ENCODE results near the gene SLC9A2. TPM values are rescaled to one million over a fixed set of nuclear protein-coding genes. Genes with fewer than 3 reads are reported as not detected.

The SLC9A2 gene
- total and polyA plus RNA-seq, 4 donors: 0.88 TPM; not detected in 3

GRCh38 chr2:102726128-102727087 is 107.1 kb downstream of the SLC9A2 start:
- no peaks in the 10 kb centered on the region for H3K4me1 ChIP-seq (ENCODE audit: control insufficient read depth in 1 of 2, insufficient read depth in 2 of 2, low read length in 2 of 2)
- no peak overlapping the region for H3K27ac ChIP-seq (ENCODE audit: low read depth in 1 of 2, low read length in 2 of 2)
- peaks cover 3 to 7% of the 10 kb centered on the region in 2 donors for H3K36me3 ChIP-seq (ENCODE audit: control insufficient read depth in 1 of 2, insufficient read depth in 2 of 2, low read length in 1 of 2)
- no peaks in the 10 kb centered on the region for H3K9me3 ChIP-seq (ENCODE audit: control insufficient read depth, low read length)
- H3K4me3 ChIP-seq (ENCODE audit: low read length in 2 of 2): no peak overlapping the region
- intact Hi-C loops (cut with DNase I): no loop called here
- no peaks in the 10 kb centered on the region for H3K27me3 ChIP-seq (ENCODE audit: control insufficient read depth in 1 of 2, insufficient read depth in 2 of 2, low read length in 1 of 2)
- DNase-seq (no peak), ATAC-seq (ENCODE audit: low FRiP score) (peak; percentile 57)
- WGBS, 2 donors: 71% methylated on average over 15 of the region's 15 CpGs

DNA sequence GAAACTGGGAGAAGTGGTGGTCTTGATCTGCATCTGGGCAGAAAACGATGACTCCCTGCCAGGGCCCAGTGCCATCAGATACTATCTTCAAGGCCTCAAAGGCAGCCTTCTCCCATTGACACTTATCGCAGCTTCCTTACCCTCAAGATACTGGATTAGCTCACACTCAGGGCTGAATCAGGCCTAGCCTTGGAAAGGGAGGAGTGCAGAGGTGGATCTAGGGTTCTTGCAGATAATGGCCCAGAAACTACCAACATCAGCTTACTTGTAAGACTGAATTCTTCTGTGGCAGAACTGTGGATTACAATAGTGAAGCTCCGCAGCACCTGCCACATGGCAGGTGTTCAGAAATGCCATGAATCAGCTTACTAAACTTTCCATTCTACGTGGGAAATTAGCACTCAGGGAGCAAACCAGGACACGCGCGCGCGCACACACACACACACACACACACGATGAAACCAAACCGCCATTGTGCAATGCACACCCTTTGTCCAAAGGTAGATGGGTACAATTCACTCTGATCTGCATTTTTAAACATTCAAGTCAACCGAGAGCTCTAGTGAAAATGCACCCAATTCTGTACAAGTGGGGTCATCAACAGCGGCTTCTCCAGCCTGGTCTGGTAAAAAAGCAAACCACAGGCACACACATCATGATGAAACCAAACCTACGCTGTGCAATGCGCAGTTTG is 116.2 kb downstream of the SLC9A2 start:
- Histone ChIP-seq H3K4me3 (ENCODE audit: low read length in 2 of 2) (peak overlapping the region; percentile 63 to 77), H3K27ac (ENCODE audit: low read depth in 1 of 2, low read length in 2 of 2) (no peak overlapping the region), H3K4me1 (ENCODE audit: control insufficient read depth in 1 of 2, insufficient read depth in 2 of 2, low read length in 2 of 2) (no peaks in the 10 kb centered on the region), H3K9me3 (ENCODE audit: control insufficient read depth, low read length) (no peaks in the 10 kb centered on the region), H3K36me3 (ENCODE audit: control insufficient read depth in 1 of 2, insufficient read depth in 2 of 2, low read length in 1 of 2) (peaks cover 0 to 5% of the 10 kb centered on the region in 2 donors), H3K27me3 (ENCODE audit: control insufficient read depth in 1 of 2, insufficient read depth in 2 of 2, low read length in 1 of 2) (no peaks in the 10 kb centered on the region)
- ATAC-seq (ENCODE audit: low FRiP score) (no peak), DNase-seq (no peak)
- intact Hi-C loops (cut with DNase I): no loop called here
- WGBS, 2 donors: 81 to 82% methylated on average over 15 of the region's 15 CpGs

GRCh38 chr2:102736110-102736409 is 116.7 kb downstream of the SLC9A2 start:
- Histone ChIP-seq H3K27me3 (ENCODE audit: control insufficient read depth in 1 of 2, insufficient read depth in 2 of 2, low read length in 1 of 2) (no peaks in the 10 kb centered on the region), H3K27ac (ENCODE audit: low read depth in 1 of 2, low read length in 2 of 2) (peak overlapping the region in 1 of 2 donors; percentile 12), H3K4me3 (ENCODE audit: low read length in 2 of 2) (peak overlapping the region; percentile 63 to 77), H3K36me3 (ENCODE audit: control insufficient read depth in 1 of 2, insufficient read depth in 2 of 2, low read length in 1 of 2) (peaks cover 0 to 5% of the 10 kb centered on the region in 2 donors), H3K9me3 (ENCODE audit: control insufficient read depth, low read length) (no peaks in the 10 kb centered on the region), H3K4me1 (ENCODE audit: control insufficient read depth in 1 of 2, insufficient read depth in 2 of 2, low read length in 2 of 2) (no peaks in the 10 kb centered on the region)
- peak in 1 of 2 donors; percentile 61 for DNase-seq
- intact Hi-C loops (cut with DNase I): no loop called here
- 24 to 28% methylated on average over 6 of the region's 6 CpGs for WGBS, 2 donors
- ATAC-seq (ENCODE audit: low FRiP score): peak; percentile 56

DNA sequence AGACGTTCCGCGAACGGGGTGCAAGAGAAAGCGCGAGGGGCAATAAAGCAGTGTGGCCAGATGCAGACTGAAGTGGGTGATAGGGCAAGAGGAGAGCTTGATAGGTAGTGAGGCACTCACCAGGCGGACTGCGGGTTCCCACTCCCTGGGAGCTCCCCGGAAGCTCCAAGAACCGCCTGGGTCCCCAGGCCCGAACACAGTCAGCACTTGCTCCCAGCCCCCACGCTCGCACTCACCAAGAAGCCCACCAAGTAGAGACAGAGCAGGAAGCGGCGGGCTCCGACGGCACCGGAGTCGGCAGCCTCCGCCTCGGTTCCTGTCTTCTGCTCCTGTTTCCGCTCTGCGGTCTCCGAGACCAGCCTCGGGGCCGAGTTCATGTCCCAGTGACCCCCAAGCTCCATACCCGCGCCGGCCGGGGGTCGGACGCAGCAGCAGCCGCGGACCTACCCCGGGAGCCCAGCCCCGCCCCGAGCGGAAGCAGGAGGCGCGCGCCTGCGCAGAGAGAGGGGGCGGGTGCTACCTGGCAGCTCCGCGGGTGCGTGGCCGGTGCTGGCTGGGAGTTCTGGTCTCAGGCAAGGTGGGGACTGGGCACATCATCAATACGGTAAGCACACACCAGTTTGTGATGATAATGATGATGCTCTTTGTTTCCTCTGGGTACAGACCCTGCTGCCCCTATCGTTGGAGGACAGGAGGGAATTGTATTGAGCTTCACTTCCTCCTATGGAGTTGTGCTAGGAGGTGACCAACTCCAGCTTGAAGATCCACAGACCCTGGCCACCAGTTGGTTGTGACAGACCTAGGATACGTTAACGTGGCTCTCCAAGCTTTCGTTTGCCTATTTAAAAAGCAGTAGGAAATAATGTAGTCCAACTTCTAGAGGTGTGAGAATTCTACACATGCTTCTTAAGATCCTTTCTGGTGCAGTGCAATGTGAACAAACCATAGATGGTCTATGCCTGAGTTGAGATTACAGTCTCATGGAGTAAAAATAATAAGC is 117.4 kb downstream of the SLC9A2 start:
- intact Hi-C loops (cut with DNase I): no loop called here
- peaks cover 0 to 3% of the 10 kb centered on the region in 2 donors for H3K36me3 ChIP-seq (ENCODE audit: control insufficient read depth in 1 of 2, insufficient read depth in 2 of 2, low read length in 1 of 2)
- no peaks in the 10 kb centered on the region for H3K27me3 ChIP-seq (ENCODE audit: control insufficient read depth in 1 of 2, insufficient read depth in 2 of 2, low read length in 1 of 2)
- H3K4me3 ChIP-seq (ENCODE audit: low read length in 2 of 2): peak overlapping the region; percentile 63 to 77
- no peaks in the 10 kb centered on the region for H3K4me1 ChIP-seq (ENCODE audit: control insufficient read depth in 1 of 2, insufficient read depth in 2 of 2, low read length in 2 of 2)
- peak; percentile 96 for ATAC-seq (ENCODE audit: low FRiP score)
- 0 to 1% methylated on average over 52 of the region's 52 CpGs for WGBS, 2 donors
- H3K9me3 ChIP-seq (ENCODE audit: control insufficient read depth, low read length): no peaks in the 10 kb centered on the region
- peak; percentile 88 to 96 for DNase-seq
- H3K27ac ChIP-seq (ENCODE audit: low read depth in 1 of 2, low read length in 2 of 2): peak overlapping the region in 1 of 2 donors; percentile 12

GRCh38 chr2:102737431-102737830 is 118.1 kb downstream of the SLC9A2 start:
- no peak for ATAC-seq (ENCODE audit: low FRiP score)
- Histone ChIP-seq H3K36me3 (ENCODE audit: control insufficient read depth in 1 of 2, insufficient read depth in 2 of 2, low read length in 1 of 2) (no peaks in the 10 kb centered on the region), H3K27ac (ENCODE audit: low read depth in 1 of 2, low read length in 2 of 2) (no peak overlapping the region), H3K27me3 (ENCODE audit: control insufficient read depth in 1 of 2, insufficient read depth in 2 of 2, low read length in 1 of 2) (no peaks in the 10 kb centered on the region), H3K4me3 (ENCODE audit: low read length in 2 of 2) (no peak overlapping the region), H3K9me3 (ENCODE audit: control insufficient read depth, low read length) (no peaks in the 10 kb centered on the region), H3K4me1 (ENCODE audit: control insufficient read depth in 1 of 2, insufficient read depth in 2 of 2, low read length in 2 of 2) (no peaks in the 10 kb centered on the region)
- 86 to 96% methylated on average over 1 of the region's 1 CpG for WGBS, 2 donors
- DNase-seq: no peak
- intact Hi-C loops (cut with DNase I): no loop called here

GRCh38 chr2:102743259-102743658 is 123.9 kb downstream of the SLC9A2 start:
- ATAC-seq (ENCODE audit: low FRiP score) (no peak), DNase-seq (no peak)
- no peaks in the 10 kb centered on the region for H3K27me3 ChIP-seq (ENCODE audit: control insufficient read depth in 1 of 2, insufficient read depth in 2 of 2, low read length in 1 of 2)
- H3K9me3 ChIP-seq (ENCODE audit: control insufficient read depth, low read length): no peaks in the 10 kb centered on the region
- WGBS, 2 donors: 91 to 92% methylated on average over 3 of the region's 3 CpGs
- no peaks in the 10 kb centered on the region for H3K36me3 ChIP-seq (ENCODE audit: control insufficient read depth in 1 of 2, insufficient read depth in 2 of 2, low read length in 1 of 2)
- H3K4me3 ChIP-seq (ENCODE audit: low read length in 2 of 2): no peak overlapping the region
- H3K27ac ChIP-seq (ENCODE audit: low read depth in 1 of 2, low read length in 2 of 2): no peak overlapping the region
- H3K4me1 ChIP-seq (ENCODE audit: control insufficient read depth in 1 of 2, insufficient read depth in 2 of 2, low read length in 2 of 2): no peaks in the 10 kb centered on the region
- intact Hi-C loops (cut with DNase I): no loop called here

DNA sequence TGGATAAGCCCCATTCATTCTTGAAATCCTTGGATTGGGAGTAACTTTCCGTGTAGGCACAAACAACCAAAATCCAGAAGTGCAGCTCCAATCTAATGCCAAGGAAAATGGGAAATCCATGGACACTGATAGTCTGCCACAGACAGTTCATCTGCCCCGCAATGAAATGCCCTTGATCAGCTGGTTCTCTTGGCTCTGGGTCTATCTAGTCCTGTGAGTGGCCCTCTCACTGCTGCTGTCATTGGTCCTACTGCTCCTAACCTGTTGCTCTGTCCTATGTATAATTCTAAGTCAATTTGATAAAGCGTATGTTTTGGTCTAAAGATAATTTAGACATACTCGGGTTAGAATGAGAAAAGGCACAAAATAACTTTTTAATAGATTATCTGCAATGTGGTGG is 128.8 kb downstream of the SLC9A2 start:
- H3K36me3 ChIP-seq (ENCODE audit: control insufficient read depth in 1 of 2, insufficient read depth in 2 of 2, low read length in 1 of 2): no peaks in the 10 kb centered on the region
- no peaks in the 10 kb centered on the region for H3K9me3 ChIP-seq (ENCODE audit: control insufficient read depth, low read length)
- ATAC-seq (ENCODE audit: low FRiP score): no peak
- WGBS, 2 donors: 88 to 90% methylated on average over 4 of the region's 4 CpGs
- no peak for DNase-seq
- no peaks in the 10 kb centered on the region for H3K27me3 ChIP-seq (ENCODE audit: control insufficient read depth in 1 of 2, insufficient read depth in 2 of 2, low read length in 1 of 2)
- no peaks in the 10 kb centered on the region for H3K4me1 ChIP-seq (ENCODE audit: control insufficient read depth in 1 of 2, insufficient read depth in 2 of 2, low read length in 2 of 2)
- no peak overlapping the region for H3K4me3 ChIP-seq (ENCODE audit: low read length in 2 of 2)
- H3K27ac ChIP-seq (ENCODE audit: low read depth in 1 of 2, low read length in 2 of 2): no peak overlapping the region
- intact Hi-C loops (cut with DNase I): no loop called here

- ATAC-seq (ENCODE audit: low FRiP score) (no peak), DNase-seq (no peak)
- Histone ChIP-seq H3K27ac (ENCODE audit: low read depth in 1 of 2, low read length in 2 of 2) (no peak overlapping the region), H3K4me3 (ENCODE audit: low read length in 2 of 2) (no peak overlapping the region), H3K27me3 (ENCODE audit: control insufficient read depth in 1 of 2, insufficient read depth in 2 of 2, low read length in 1 of 2) (no peaks in the 10 kb centered on the region), H3K4me1 (ENCODE audit: control insufficient read depth in 1 of 2, insufficient read depth in 2 of 2, low read length in 2 of 2) (no peaks in the 10 kb centered on the region), H3K36me3 (ENCODE audit: control insufficient read depth in 1 of 2, insufficient read depth in 2 of 2, low read length in 1 of 2) (no peaks in the 10 kb centered on the region), H3K9me3 (ENCODE audit: control insufficient read depth, low read length) (no peaks in the 10 kb centered on the region)
- intact Hi-C loops (cut with DNase I): loop anchor here (5.0 kb wide), 1 partner anchor 57 kb away; no protein-coding TSS in a partner anchor
- WGBS, 2 donors: 69 to 70% methylated on average over 3 of the region's 3 CpGs
Observed at GRCh38 chr2:102749938-102750337, 130.6 kb downstream of the SLC9A2 start.
